Stimulated activated CD4-positive, alpha-beta T cell treated with anti-CD3 and anti-CD28 coated beads, Interleukin-1b, Interleukin-23, amount 100 ng/mL, for 1 hour (primary cell): ENCODE measurements around the gene RPL13A.

ENCODE experiments used
- DNase-seq, 2 donors: peaks; one replicate each; pipeline ENCODE4 v3.0.0-alpha.2; 2020; ENCODE audit warnings: low read depth in 2 of 2

RPL13A gene

GRCh38 chr19:49481020-49481683 is 6.3 kb upstream of the RPL13A start:
- no peak for DNase-seq

GRCh38 chr19:49486232-49486631 is 1.2 kb upstream of the RPL13A start:
- DNase-seq: no peak

- DNase-seq: no peak
Measured at GRCh38 chr19:49486710-49487276, 615 bp upstream of the RPL13A start.

- no peak for DNase-seq
Measured at GRCh38 chr19:49488046-49488862, 846 bp downstream of the RPL13A start.

GRCh38 chr19:49488863-49489537 is 1.6 kb downstream of the RPL13A start:
- no peak for DNase-seq

GRCh38 chr19:49489601-49490167 is 2.3 kb downstream of the RPL13A start:
- DNase-seq: no peak

- DNase-seq: no peak
Measured at GRCh38 chr19:49490287-49491029, 3.0 kb downstream of the RPL13A start.

GRCh38 chr19:49491030-49491803 is 3.8 kb downstream of the RPL13A start:
- DNase-seq: no peak

- DNase-seq: no peak
Measured at GRCh38 chr19:49491804-49492572, 4.6 kb downstream of the RPL13A start.

GRCh38 chr19:49492573-49493405 is 5.4 kb downstream of the RPL13A start:
- DNase-seq: no peak

GRCh38 chr19:49496574-49497008 is 9.2 kb downstream of the RPL13A start:
- no peak for DNase-seq

- peak; percentile 41 to 42 for DNase-seq
Measured at GRCh38 chr19:49497047-49497788, 9.8 kb downstream of the RPL13A start.

- DNase-seq: no peak
Measured at GRCh38 chr19:49497789-49498103, 10.3 kb downstream of the RPL13A start.

- DNase-seq: no peak
Measured at GRCh38 chr19:49498475-49498874, 11.1 kb downstream of the RPL13A start.

- DNase-seq: no peak
Measured at GRCh38 chr19:49499030-49499670, 11.7 kb downstream of the RPL13A start.

GRCh38 chr19:49502866-49503581 is 15.6 kb downstream of the RPL13A start:
- DNase-seq: no peak

- no peak for DNase-seq
Measured at GRCh38 chr19:49503582-49503962, 16.2 kb downstream of the RPL13A start.
